CD1c-positive myeloid dendritic cell (primary cell): ENCODE results near the gene SDF4.
"Not testable (repeated sequence)": the region's sequence is repeated elsewhere in the genome, so short reads cannot be mapped to it uniquely, and the experiment has no call there.

Experiments used
- DNase-seq: peaks from one replicate; pipeline ENCODE4 v3.0.0-alpha.2; 2016; ENCODE audit errors: extremely low spot score

SDF4 gene

DNA sequence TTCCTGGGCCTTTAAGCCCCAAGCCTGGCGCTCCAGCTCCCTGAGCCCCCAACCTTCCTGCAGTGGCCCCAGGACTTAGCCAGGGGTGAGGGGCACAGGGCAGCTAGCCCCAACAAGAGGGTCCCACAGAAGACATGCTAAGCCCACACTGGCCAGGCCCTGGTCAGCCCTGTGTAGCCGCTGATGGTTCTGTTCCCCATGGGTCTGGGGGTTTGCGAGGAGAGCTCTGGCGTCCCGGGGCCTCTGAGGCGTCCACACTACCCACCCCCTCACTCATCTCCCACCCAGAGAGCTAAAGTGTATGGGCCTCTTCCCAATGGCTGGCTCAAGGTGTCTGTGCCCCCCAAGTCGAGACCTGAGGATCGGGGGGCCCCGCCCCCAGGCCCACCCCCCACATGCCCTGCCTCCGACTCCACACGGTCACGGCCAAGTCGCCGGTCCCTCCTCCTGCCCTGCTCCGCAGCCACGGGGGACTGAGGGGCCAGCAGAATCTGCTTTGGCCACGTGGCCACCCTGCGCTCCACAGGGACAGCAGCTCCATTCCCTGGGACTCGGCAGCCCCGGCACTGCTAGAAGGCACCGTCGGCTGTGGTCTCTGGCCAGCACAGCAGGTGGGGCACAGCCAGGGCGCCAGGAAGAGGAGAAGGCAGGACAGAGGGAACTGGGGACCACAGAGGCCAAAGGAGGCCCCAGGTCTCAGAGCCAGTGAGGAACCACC is 33.2 kb downstream of the SDF4 start:
- DNase-seq: no peak

DNA sequence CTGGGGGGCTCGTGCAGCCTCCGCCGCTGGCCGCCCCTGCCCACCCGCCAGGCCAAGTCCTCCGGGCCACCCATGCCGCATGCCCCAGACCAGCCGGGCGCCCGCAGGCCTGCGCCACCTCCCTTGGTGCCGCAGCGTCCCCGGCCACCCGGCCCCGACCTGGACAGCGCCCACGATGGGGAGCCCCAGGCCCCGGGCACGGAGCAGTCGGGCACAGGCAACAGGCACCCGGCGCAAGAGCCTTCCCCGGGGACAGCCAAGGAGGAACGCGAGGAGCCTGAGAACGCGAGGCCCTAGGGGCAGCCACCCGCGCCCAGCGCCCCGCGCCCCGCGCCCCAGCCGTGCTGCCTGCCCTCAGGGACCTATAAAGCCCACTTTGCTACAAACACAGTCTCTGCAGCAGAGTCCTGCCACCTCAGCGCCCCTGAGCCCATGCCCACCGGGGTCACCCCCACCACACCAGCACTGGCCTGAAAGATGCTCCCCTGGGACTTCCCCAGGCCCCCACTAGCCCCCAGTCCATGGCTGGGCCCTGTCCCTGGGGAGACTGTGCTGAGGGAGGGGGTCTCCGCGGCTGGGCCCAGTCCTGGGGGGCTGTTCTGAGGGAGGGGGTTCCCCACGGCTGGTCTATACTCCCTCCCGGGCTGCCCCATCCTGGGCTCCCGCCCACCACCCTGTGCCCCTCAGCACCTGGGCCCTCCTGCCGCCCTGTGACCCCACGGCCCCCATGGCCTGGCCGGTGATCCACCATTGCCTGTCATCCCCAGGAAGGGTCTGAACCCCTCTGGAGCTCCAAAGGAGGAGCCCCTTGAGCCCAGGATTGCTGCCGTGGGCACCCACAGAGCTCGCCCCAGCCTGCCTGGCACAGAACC is 34.0 kb downstream of the SDF4 start:
- DNase-seq: no peak

DNA sequence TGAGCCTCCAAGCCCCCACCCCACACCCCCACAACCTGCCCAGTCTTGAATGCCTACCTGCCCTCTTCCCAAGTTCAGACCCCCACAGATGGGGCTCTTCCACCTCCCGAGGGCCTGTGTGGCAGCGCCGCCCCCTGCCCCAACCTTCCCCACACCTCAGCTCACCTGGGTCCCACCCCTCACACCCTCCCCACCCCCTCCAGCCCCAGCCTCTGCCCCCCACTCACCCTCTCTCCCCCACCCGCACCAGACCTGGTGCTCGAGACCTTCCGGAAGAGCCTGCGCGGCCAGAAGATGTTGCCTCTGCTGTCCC is 34.7 kb downstream of the SDF4 start:
- DNase-seq: no peak

DNA sequence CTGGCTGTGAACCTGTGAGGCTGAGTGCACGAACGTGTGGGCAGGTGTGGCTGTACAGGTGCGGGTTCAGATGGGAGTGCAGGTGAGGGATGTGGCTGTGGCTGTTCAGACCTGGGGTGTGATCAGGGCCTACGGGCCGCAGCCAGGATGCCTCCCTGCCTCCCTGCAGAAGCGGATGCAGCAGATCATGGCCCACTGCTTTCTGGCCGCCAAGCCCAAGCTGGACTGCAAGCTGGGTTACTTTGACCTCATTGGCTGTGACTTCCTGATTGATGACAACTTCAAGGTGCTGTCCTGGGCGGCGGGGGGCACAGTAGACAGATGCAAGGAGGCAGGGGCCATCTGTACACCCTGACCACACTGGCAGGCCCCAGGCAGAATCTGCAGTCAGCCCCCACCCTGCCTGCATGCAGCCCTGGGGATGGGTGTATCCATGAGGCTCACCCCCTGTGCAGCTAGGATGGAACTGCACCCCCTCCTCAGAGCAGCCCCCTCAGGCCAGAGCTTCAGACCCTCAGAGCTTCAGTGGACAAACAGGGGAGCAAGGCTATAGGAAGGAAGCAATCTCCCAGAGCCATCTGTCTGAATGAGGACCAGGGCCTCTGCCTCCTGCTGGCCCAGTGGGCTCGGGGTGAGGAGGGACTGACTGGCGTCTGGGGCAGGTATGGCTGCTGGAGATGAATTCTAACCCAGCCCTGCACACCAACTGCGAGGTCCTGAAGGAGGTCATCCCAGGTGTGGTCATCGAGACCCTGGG is 35.2 kb downstream of the SDF4 start:
- no peak for DNase-seq

DNA sequence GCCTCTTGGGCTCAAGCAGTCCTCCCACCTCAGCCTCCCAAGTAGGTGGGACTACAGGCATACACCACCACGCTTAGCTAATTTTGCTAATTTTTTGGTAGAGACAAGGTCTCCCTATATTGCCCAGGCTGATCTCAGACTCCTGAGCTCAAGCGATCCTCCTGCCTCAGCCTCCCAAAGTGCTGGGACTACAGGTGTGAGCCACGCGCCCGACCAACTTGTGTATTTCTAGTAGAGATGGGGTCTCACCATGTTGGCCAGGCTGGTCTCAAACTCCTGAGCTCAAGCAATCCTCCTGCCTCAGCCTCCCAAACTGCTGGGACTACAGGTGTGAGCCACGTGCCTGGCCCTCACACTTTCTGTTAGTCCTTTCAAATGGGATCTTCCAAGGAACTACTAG is 36.1 kb downstream of the SDF4 start:
- DNase-seq: not testable (repeated sequence)

DNA sequence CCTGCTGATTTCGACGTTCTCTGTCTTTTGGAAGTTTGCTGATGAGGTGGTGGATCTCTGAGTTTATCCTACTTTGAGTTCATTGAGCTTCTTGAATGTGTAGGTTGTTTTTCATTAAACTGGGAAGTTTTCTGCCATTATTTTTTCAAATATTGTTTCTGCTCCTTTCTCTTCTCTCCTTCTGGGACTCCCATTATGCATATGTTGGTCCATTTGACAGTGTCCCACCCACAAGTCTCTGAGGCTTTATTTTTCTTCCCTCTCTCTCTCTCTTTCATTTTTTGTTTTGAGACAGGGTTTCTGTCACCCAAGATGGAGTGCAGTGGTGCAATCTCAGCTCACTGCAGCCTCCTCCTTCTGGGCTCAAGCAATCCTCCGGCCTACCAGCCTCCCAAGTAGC is 37.1 kb downstream of the SDF4 start:
- DNase-seq: no peak

DNA sequence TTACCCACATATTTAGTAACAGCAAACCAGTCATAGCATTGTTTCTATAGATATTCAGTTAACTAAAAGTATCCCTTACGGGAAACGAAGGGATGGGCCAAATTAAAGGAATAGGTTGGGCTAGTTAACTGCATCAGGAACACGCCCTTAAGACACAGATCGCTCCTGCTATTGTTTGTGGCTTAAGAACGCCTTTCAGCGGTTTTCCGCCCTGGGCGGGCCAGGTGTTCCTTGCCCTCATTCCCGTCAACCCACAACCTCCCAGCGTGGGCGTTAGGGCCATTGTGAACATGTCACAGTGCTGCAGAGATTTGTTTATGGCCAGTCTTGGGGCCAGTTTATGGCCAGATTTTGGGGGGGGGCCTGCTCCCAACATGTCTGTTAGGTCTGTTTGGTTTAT is 40.1 kb downstream of the SDF4 start:
- no peak for DNase-seq

DNA sequence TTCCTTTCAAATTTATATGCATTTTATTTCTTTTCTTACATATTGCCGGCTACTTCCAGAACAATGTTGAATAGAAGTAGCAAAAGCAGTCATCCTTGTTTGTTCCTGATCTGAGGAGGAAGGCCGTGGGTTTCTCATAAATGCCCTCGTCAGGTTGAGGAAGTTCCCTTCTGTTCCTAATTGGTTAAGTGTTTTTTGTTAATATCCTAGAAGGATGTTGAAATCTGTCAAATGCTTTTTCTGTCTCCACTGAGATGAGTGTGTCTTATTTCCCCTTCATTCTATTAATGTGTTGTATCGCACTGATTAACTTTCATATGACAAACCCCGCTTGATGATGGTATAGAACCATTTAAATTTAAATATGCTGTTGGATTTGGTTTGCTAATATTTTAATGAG is 42.7 kb downstream of the SDF4 start:
- DNase-seq: peak; percentile 70

DNA sequence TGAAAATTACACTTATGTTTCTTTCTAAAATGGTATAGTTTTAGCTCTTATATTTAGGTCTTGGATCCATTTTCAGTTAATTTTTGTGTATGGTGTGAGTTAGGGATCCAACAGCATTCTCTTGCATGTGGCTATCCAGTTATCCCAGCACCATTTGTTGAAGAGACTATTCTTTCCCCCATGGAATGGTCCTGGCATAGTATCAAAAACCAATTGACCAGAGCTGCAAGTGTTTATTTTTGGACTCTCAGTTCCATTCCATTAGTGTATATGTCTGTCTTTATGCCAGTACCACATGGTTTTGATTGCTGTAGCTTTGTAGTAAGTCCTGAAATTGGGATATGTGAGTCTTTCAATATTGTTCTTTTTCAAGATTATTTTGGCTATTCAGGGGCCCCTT is 43.9 kb downstream of the SDF4 start:
- no peak for DNase-seq

DNA sequence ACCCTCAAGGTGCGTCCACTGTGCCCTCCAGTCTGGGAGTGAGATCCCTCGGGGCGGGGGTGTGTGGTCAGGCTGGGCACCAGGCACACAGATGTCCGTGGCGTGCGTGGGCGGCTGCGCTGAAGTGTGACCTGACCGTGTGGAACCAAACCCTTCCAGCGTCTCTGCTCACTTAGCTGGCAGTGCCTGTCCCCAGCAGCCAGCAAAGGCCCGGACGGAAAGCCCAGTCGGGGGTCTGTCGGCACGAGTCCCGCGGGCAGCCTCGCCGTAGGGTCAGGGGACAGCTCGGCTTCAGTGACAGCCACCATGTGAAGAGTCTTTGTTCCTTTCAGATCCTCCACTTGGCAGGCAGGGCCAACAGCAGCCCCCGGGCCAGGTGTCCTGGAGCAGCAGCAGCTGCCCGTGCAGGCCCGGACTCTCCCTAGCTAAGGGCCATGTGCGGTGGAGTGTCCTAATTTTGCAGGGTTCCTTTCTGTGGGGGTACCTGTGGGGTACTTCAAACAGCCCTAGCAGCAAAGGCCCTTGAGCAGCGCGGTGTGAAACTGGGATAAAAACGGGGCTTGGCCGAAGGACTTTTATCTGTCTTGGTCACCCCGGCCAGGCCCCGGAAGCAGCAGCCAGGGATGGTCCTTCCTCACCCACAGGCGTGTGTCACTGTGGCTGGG is 46.6 kb downstream of the SDF4 start:
- DNase-seq: no peak

DNA sequence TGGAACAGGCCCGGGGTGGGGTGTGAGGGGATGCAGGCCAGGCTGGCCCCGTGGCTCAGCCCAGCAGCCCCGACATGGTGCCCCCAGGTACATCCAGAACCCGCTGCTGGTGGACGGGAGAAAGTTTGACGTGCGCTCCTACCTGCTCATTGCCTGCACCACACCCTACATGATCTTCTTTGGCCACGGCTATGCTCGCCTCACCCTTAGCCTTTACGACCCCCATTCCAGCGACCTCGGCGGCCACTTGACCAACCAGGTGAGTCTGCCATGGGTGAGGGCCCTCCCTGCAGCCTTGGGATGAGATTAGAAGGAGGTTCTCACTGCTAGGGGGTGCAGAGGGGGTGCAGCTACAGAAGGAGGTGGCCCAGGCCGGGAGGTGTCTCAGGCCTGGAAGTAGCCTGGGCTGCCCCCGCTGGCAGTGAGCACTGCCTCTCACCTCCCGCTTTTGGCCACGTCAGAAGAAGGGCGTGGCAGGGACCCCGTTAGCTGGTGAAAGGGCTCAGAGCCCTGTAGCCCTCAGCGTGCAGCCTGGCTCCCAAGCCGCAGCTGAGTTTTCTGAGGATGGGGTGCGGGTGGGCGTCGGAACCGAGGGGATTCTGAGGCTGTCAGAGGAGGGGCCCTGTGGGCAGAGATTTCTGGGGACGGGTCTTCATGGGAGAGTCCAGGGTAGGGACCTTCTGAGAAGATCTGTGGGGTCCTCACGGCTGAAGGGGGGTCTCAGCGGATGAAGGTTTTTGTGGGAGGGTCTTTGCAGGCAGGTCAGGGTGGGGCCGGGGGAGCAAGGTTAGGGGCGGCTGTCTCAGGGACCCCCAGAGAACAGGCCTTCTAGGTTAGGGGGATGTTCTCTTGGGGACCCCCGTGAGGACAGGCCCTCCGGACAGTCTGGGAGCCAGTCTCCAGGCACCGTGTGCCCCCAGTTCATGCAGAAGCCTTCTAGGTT is 47.7 kb downstream of the SDF4 start:
- no peak for DNase-seq

DNA sequence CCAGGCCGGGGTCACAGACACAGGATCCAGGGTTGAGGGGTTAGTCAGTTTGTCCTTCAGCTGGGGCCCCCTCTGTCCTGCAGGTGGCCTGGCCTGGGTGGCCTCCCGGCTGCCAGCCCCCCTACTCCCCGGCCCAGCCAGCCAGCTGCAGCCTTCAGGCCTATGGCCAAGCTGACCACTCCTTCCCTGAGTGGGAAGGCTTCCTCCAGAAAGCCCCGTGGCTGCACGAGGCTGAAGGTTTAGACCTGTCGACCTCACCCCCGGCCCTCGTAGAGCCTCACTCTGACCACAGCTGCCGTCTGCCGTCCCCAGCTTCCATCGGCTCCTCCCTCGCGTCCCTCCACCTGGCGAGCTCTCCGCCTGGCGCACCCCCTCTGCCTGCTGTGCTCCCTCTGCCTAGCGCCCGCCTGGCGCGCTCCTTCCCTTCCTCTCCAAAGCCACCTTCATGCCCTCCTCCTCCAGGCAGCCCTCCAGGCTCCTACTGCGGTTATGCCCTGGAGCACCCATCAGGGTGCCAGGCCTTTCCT is 48.5 kb downstream of the SDF4 start:
- DNase-seq: no peak

DNA sequence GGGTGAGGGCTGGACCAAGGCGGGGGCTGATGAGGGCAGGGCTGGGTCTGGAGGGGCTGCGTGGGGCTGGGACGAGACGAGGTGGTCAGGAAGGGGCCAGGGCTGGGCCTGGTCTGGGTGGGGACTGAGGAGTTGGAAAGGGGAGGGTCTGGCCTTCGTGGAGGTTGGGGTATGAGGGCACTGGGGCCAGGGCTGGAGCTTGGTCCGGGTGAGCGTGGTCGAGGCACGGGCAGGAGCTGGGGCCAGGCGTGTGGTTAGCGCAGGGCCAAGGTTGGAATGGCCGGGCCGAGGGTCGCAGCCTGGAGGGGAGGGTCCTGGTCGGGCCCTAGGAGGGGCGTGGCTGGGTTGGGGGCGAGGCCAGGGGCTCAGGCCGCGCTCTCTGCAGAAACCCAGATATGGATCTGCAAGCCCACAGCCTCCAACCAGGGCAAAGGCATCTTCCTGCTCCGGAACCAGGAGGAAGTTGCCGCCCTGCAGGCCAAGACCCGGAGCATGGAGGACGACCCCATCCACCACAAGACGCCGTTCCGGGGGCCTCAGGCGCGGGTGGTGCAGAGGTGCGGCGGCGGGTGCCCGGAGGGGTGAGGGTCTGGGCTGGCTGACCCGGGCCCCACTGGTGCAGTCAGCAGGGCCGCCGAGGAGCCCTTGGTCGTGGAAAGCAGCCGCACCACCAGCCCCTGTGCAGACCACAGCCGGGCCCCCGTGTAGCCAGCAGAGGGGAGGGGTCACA is 49.1 kb downstream of the SDF4 start:
- peak; percentile 9 for DNase-seq

DNA sequence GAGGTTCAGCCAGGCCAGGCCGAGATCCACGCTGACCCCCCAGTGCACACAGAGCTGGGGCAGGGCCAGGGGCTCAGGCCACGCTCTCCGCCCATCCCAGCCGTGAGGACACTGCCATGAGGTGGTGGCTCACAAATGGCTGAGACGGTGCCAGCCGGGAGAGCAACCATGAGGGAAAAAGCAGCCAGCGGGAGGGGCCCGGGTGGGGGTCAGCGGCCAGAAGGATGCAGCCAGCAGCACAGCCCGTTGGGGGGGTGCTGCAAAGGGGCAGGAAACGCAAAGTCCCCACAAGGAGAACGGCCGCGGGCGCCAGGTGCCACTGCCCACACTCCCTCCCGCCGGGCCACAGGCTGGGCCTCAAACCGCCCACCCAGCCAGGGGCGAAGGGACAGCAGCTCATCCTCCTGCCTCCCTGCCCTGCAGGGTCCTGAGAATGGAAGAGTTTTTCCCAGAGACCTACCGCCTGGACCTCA is 49.8 kb downstream of the SDF4 start:
- no peak for DNase-seq

DNA sequence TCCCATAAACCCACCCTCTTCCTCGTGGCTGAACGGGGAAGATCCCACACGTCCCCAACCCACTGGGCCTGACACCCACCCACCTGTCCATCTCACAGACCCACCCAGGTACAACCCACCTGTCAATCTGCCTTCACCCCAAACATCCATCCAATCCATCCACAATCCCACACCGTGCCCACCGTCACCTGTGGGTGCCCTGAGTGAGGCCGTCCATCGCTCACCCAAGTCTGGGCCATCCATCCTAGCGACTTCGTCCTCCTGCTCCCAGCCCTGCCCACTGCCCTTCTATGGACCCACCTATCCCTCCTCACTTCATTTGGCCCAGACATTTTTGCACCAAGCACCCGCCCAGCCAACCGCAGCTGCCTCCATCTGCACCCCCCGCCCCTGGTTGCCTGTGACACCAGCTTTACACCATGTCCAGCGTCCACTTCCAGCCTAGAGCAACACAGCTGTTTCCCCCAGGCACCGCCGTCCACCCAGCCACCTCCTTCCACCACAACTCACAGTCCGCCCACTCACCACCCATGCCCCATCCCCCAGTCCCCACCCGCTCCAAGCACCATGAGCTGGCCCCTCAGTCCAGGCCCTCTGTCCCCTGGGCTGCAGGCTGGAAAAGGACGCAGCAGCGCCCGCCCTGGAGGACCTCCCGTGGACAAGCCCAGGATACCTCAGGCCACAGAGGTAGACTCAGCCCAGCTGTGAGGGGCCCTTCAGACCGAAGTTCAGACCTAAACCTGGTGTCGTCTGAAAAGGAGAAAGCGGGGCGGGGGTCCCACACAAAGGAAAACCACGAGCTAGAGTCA is 50.5 kb downstream of the SDF4 start:
- DNase-seq: no peak

DNA sequence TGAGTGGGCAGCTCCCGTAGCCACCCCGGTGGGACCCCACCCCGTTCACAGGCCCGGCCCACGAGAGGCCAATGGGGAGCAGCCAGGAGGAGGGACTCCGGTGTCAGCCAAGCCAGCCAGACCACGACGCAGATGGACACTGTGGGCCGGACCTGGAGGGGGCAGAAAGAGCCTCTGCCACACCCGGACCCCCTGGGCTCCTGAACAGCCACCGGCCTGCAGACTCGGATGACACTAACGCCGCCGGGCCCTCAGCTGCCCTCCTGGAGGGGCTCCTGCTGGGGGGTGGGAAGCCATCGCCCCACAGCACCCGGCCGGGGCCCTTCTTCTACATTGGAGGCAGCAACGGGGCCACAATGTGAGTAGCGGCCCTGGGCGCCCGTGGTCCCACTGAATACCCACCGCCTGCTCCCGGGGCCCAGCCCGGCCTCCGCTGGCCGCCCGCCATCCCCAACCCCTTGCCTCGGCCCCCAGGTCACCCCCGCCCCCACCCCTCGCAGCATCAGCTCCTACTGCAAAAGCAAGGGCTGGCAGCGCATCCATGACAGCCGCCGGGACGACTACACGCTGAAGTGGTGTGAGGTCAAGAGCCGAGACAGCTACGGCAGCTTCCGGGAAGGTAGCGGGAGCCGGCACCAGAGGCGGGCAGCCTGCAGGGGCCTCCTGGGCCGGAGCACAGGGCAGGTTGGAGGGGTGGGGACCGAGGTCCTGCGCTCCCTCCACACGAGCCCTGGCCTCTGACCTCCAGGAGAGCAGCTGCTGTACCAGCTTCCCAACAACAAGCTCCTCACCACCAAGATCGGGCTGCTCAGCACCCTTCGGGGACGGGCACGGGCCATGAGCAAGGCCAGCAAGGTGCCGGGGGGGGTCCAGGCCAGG is 51.6 kb downstream of the SDF4 start:
- DNase-seq: no peak

DNA sequence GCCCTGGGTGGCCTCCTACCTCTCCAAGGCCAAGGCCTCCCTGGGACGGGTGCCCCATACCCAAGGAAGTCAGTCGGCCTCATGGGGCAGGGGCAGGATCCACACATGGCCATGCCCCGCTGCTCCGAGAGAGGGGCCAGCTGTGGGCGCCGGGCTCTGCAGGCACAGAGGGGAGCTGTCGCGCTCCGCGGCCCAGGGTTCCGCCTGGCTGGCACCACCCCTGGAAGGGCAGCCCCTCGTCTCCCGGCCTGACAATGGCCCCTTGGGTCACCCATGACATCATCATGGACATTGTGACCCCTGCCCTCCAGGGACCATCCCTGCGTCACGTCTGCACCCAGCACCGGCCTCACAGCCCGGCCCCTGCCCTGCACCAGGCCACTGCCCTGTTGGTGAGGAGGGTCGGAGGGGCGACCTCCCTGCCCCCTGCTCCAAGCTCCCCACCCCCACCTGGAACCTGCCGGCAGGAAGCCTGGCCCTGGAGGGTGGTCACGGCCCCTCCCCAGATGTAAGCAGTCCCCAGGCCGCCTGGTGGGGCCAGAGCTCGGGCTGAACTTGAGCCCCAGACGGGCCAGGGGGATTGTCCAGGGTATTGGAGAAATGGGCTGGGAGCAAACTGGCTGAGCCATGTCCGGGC is 52.3 kb downstream of the SDF4 start:
- no peak for DNase-seq
